HepG2 (cell line): ENCODE results near the gene DNAJB12. TPM values are rescaled to one million over a fixed set of nuclear protein-coding genes. Genes with fewer than 3 reads are reported as not detected.
A peak's percentile ranks its signal among the peaks of the same experiment; 100 is the strongest.

Source experiments
- CEBPG ChIP-seq: IDR thresholded peaks from 2 replicates; pipeline ENCODE4 v1.6.1; 2016
- HDAC1 ChIP-seq: sonication (generic); formaldehyde crosslinking; IDR thresholded peaks from 2 replicates; pipeline ENCODE4 v1.5.1; 2020; ENCODE audit warnings: mild to moderate bottlenecking, missing genetic modification reagents
- HNRNPLL ChIP-seq: fragments of 200-400 bp; formaldehyde crosslinking; IDR thresholded peaks from 2 replicates; pipeline ENCODE4 v1.6.1; 2017; ENCODE audit warnings: mild to moderate bottlenecking, low read depth, low read length; ENCODE audit not compliant: poor library complexity, severe bottlenecking
- SNRNP70 ChIP-seq: fragments of 200-400 bp; formaldehyde crosslinking; IDR thresholded peaks from 2 replicates; pipeline ENCODE4 v1.6.1; 2017; ENCODE audit warnings: mild to moderate bottlenecking, low read depth, low read length, moderate library complexity
- SP140L ChIP-seq: sonication (generic); formaldehyde crosslinking; IDR thresholded peaks from 2 replicates; pipeline ENCODE4 v1.4.0; 2020; ENCODE audit warnings: missing genetic modification reagents, borderline replicate concordance
- ZFYVE20 ChIP-seq: sonication (generic); formaldehyde crosslinking; IDR thresholded peaks from 2 replicates; pipeline ENCODE4 v1.8.0; 2023; ENCODE audit warnings: low read depth, mild to moderate bottlenecking, moderate library complexity, missing genetic modification reagents, borderline replicate concordance
- ZNF24 ChIP-seq: fragments of 450-650 bp; IDR thresholded peaks from 2 replicates; pipeline ENCODE4 v1.6.1; 2017; ENCODE audit warnings: antibody characterized with exemption, mild to moderate bottlenecking
- ZNF274 ChIP-seq: sonication (generic); formaldehyde crosslinking; IDR thresholded peaks from 2 replicates; pipeline ENCODE4 v1.5.1; 2020; ENCODE audit warnings: mild to moderate bottlenecking, missing genetic modification reagents
- ZNF337 ChIP-seq: sonication (generic); formaldehyde crosslinking; IDR thresholded peaks from 2 replicates; pipeline ENCODE4 v1.5.1; 2020; ENCODE audit warnings: missing genetic modification reagents, low read depth, mild to moderate bottlenecking, borderline replicate concordance
- ZNF367 ChIP-seq: sonication (generic); formaldehyde crosslinking; IDR thresholded peaks from 2 replicates; pipeline ENCODE4 v1.4.0; 2020; ENCODE audit warnings: missing genetic modification reagents, borderline replicate concordance
- ZNF383 ChIP-seq: sonication (generic); formaldehyde crosslinking; IDR thresholded peaks from 2 replicates; pipeline ENCODE4 v1.4.0; 2020; ENCODE audit warnings: missing genetic modification reagents, mild to moderate bottlenecking, borderline replicate concordance
- ZNF530 ChIP-seq: sonication (generic); formaldehyde crosslinking; IDR thresholded peaks from 2 replicates; pipeline ENCODE4 v1.5.0; 2020; ENCODE audit warnings: low read depth, mild to moderate bottlenecking, missing genetic modification reagents
- ZNF546 ChIP-seq: sonication (generic); formaldehyde crosslinking; conservative IDR thresholded peaks from 2 replicates; pipeline ENCODE4 v1.8.1; 2023; ENCODE audit warnings: mild to moderate bottlenecking, missing genetic modification reagents
- ZZZ3 ChIP-seq: sonication (generic); formaldehyde crosslinking; IDR thresholded peaks from 2 replicates; pipeline ENCODE4 v1.4.0; 2020; ENCODE audit warnings: missing genetic modification reagents, mild to moderate bottlenecking, borderline replicate concordance
- polyA plus RNA-seq, 8 experiments: library from polyadenylated mRNA; depleted of rRNA in 3 of 8; stranded (reverse) in 7 of 8; unstranded in 1 of 8; fragments of >200 nt; fragmentation: Illumina TruSeq in 4 of 8; extraction: Trizol in 4 of 8; gene quantifications; 2 replicates each; pipeline versions ENCODE4 v1.2.1 to v1.2.3, GENCODE V29; 2011 to 2016; ENCODE audit warnings: low read depth in 4 of 8, missing spikeins in 1 of 8, mixed read lengths in 1 of 8; ENCODE audit not compliant: insufficient read depth in 1 of 8
- total RNA-seq, 5 experiments: library from RNA; depleted of rRNA; stranded (reverse); fragments of >200 nt; fragmentation: Illumina TruSeq; extraction: Trizol; gene quantifications; 2 replicates each; pipeline ENCODE4 v1.2.3, GENCODE V29; 2016; ENCODE audit warnings: low read depth in 1 of 5
- TF ChIP-seq, protein P1 (sequence below): sonication (generic); formaldehyde crosslinking; IDR thresholded peaks from 2 replicates; pipeline ENCODE4 v1.4.0; 2020; ENCODE audit warnings: missing genetic modification reagents, borderline replicate concordance
- TF ChIP-seq, protein P2 (sequence below): sonication (generic); formaldehyde crosslinking; IDR thresholded peaks from 2 replicates; pipeline ENCODE4 v1.5.1; 2020; ENCODE audit warnings: mild to moderate bottlenecking, moderate library complexity, missing genetic modification reagents

DNAJB12 gene
- total and polyA plus RNA-seq, 2 of the 13 experiments (the other 11 are each of a cell fraction or from before 2014, with no cell fraction given): 10.8 to 18.2 TPM

DNA sequence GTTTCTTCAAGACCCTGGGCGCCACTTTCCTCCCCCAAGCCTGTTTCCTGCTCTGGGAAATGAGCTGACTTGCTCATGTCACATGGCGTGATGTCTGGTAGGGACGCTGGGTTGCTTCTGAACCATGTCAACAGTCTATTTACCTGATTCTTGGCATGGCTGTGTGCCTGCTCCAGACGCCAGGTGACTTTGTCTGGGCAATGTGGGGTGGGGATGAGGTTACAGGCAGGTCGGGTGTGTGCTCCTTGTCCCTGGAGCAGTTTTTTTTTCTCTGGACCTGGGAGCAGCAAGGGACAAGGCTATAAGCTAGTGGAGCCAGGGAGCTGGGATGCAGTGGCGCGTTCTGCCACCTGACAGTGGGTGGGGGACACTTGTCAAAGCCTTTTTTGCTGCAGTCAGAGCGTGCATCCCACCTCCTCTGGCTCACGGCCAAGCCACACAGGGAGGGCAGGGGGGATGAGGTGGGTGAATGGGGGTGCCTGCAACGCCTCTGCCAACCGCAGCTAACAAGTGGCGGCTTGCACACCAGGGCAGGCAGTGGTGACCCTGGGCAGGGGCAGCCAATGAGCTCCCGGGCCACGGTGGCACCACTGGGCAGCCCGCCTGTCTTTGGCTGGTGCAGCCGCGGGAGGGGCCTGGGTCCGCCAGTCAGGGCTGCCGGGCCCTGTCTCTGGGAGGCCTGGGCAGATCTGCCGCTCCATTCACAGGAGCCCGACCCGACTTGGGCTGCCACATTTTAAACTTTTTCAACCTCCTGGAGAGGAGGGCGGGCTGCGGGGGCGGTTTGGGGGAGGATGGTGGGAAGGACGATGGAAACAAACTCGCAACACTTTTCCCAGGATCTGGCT, 22.9 kb downstream of the DNAJB12 start (continued):
- TF ChIP-seq SNRNP70 (no peak), ZNF367 (CRISPR knock-in tag) (0 out of 2 replicates have a peak, but pooled peaks have one; percentile 32), SP140L (CRISPR knock-in tag) (no peak), ZNF337 (CRISPR knock-in tag) (no peak), HNRNPLL (no peak), CEBPG (CRISPR knock-in tag) (no peak), ZZZ3 (CRISPR knock-in tag) (no peak), ZNF530 (CRISPR knock-in tag) (no peak), ZNF383 (CRISPR knock-in tag) (no peak), ZNF274 (CRISPR knock-in tag) (peak; percentile 66; the same call in 1 of the 2 replicates), ZNF24 (no peak), ZNF546 (CRISPR knock-in tag) (no peak), ZFYVE20 (CRISPR knock-in tag) (no peak), HDAC1 (CRISPR knock-in tag) (peak; percentile 61; the same call in 1 of the 2 replicates)
- TF ChIP-seq, protein P1, sequence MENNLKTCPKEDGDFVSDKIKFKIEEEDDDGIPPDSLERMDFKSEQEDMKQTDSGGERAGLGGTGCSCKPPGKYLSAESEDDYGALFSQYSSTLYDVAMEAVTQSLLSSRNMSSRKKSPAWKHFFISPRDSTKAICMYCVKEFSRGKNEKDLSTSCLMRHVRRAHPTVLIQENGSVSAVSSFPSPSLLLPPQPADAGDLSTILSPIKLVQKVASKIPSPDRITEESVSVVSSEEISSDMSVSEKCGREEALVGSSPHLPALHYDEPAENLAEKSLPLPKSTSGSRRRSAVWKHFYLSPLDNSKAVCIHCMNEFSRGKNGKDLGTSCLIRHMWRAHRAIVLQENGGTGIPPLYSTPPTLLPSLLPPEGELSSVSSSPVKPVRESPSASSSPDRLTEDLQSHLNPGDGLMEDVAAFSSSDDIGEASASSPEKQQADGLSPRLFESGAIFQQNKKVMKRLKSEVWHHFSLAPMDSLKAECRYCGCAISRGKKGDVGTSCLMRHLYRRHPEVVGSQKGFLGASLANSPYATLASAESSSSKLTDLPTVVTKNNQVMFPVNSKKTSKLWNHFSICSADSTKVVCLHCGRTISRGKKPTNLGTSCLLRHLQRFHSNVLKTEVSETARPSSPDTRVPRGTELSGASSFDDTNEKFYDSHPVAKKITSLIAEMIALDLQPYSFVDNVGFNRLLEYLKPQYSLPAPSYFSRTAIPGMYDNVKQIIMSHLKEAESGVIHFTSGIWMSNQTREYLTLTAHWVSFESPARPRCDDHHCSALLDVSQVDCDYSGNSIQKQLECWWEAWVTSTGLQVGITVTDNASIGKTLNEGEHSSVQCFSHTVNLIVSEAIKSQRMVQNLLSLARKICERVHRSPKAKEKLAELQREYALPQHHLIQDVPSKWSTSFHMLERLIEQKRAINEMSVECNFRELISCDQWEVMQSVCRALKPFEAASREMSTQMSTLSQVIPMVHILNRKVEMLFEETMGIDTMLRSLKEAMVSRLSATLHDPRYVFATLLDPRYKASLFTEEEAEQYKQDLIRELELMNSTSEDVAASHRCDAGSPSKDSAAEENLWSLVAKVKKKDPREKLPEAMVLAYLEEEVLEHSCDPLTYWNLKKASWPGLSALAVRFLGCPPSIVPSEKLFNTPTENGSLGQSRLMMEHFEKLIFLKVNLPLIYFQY (CRISPR knock-in tag): no peak
- TF ChIP-seq, protein P2, sequence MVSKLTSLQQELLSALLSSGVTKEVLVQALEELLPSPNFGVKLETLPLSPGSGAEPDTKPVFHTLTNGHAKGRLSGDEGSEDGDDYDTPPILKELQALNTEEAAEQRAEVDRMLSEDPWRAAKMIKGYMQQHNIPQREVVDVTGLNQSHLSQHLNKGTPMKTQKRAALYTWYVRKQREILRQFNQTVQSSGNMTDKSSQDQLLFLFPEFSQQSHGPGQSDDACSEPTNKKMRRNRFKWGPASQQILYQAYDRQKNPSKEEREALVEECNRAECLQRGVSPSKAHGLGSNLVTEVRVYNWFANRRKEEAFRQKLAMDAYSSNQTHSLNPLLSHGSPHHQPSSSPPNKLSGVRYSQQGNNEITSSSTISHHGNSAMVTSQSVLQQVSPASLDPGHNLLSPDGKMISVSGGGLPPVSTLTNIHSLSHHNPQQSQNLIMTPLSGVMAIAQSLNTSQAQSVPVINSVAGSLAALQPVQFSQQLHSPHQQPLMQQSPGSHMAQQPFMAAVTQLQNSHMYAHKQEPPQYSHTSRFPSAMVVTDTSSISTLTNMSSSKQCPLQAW (CRISPR knock-in tag): no peak
- TF ChIP-seq, all 625 proteins: peak for 176
